Osteocyte (in vitro differentiated cells): Measurements from ENCODE around the gene CCDC91. TPM values are rescaled to one million over a fixed set of nuclear protein-coding genes. Genes with fewer than 3 reads are reported as not detected.

Source experiments
- DNase-seq: peaks from one replicate; pipeline ENCODE4 v3.0.0; 2021; ENCODE audit warnings: mixed read lengths; ENCODE audit not compliant: unreplicated experiment; ENCODE audit errors: extremely low spot score
- H3K27ac Mint-ChIP-seq: one replicate; pipeline ENCODE4 v1.8.0; 2021; ENCODE audit warnings: mild to moderate bottlenecking, mixed read lengths; ENCODE audit not compliant: unreplicated experiment
- H3K27me3 Mint-ChIP-seq: one replicate; pipeline ENCODE4 v1.8.0; 2021; ENCODE audit warnings: mixed read lengths; ENCODE audit not compliant: unreplicated experiment
- H3K36me3 Mint-ChIP-seq: one replicate; pipeline ENCODE4 v1.8.0; 2021; ENCODE audit warnings: mixed read lengths; ENCODE audit not compliant: unreplicated experiment
- H3K4me1 Mint-ChIP-seq: one replicate; pipeline ENCODE4 v1.8.0; 2021; ENCODE audit warnings: mixed read lengths; ENCODE audit not compliant: unreplicated experiment
- H3K4me3 Mint-ChIP-seq: one replicate; pipeline ENCODE4 v1.8.0; 2021; ENCODE audit warnings: mild to moderate bottlenecking, moderate library complexity, mixed read lengths; ENCODE audit not compliant: unreplicated experiment
- H3K9me3 Mint-ChIP-seq: one replicate; pipeline ENCODE4 v1.8.0; 2021; ENCODE audit warnings: mixed read lengths; ENCODE audit not compliant: unreplicated experiment
- CTCF ChIP-seq: fragments of 200-600 bp; sonication (generic); IDR thresholded peaks from 2 replicates; pipeline ENCODE4 v1.5.0; 2021; ENCODE audit warnings: antibody characterized with exemption, mild to moderate bottlenecking, moderate library complexity
- total RNA-seq: library from RNA; stranded (reverse); gene quantifications from 2 replicates; pipeline ENCODE4 v1.2.1, GENCODE V29; 2021

CCDC91 gene
- total RNA-seq, 1 donor from 2014 or later = 17.5 TPM

GRCh38 chr12:28355161-28355560, 164.9 kb downstream of the CCDC91 start:
- H3K9me3 Mint-ChIP-seq = peaks cover 10% of the 10 kb centered on the region
- no peaks in the 10 kb centered on the region for H3K4me1 Mint-ChIP-seq
- H3K36me3 Mint-ChIP-seq = peaks cover 9% of the 10 kb centered on the region
- no peak for TF ChIP-seq CTCF
- no peak for DNase-seq
- no peak overlapping the region for H3K27ac Mint-ChIP-seq
- H3K4me3 Mint-ChIP-seq = no peak overlapping the region
- H3K27me3 Mint-ChIP-seq = no peaks in the 10 kb centered on the region

GRCh38 chr12:28360253-28360652, 170.0 kb downstream of the CCDC91 start:
- no peak for DNase-seq
- no peaks in the 10 kb centered on the region for H3K9me3 Mint-ChIP-seq
- no peak overlapping the region for H3K27ac Mint-ChIP-seq
- H3K4me1 Mint-ChIP-seq = no peaks in the 10 kb centered on the region
- no peaks in the 10 kb centered on the region for H3K27me3 Mint-ChIP-seq
- no peak overlapping the region for H3K4me3 Mint-ChIP-seq
- H3K36me3 Mint-ChIP-seq = no peaks in the 10 kb centered on the region
- TF ChIP-seq CTCF = no peak

- Mint-ChIP-seq H3K4me1 (no peaks in the 10 kb centered on the region), H3K27ac (no peak overlapping the region), H3K4me3 (no peak overlapping the region), H3K9me3 (peaks cover 47% of the 10 kb centered on the region), H3K36me3 (peaks cover 46% of the 10 kb centered on the region), H3K27me3 (no peaks in the 10 kb centered on the region)
- no peak for TF ChIP-seq CTCF
- no peak for DNase-seq
Measured at GRCh38 chr12:28367326-28367725, 177.1 kb downstream of the CCDC91 start.

- no peak for TF ChIP-seq CTCF
- Mint-ChIP-seq H3K4me1 (no peaks in the 10 kb centered on the region), H3K27ac (no peak overlapping the region), H3K27me3 (no peaks in the 10 kb centered on the region), H3K4me3 (no peak overlapping the region), H3K9me3 (peaks cover 50% of the 10 kb centered on the region), H3K36me3 (peaks cover 50% of the 10 kb centered on the region)
- no peak for DNase-seq
Measured at GRCh38 chr12:28367993-28368392, 177.7 kb downstream of the CCDC91 start.

- Mint-ChIP-seq H3K4me1 (no peaks in the 10 kb centered on the region), H3K27me3 (no peaks in the 10 kb centered on the region), H3K27ac (no peak overlapping the region), H3K4me3 (no peak overlapping the region), H3K9me3 (peaks cover 50% of the 10 kb centered on the region), H3K36me3 (peaks cover 50% of the 10 kb centered on the region)
- no peak for TF ChIP-seq CTCF
- no peak for DNase-seq
Measured at GRCh38 chr12:28369483-28369882, 179.2 kb downstream of the CCDC91 start.
